Activated gamma-delta T cell treated with anti-CD3 and anti-CD28 coated beads, Interleukin-2, amount 50 U/mL, for 16 hours (primary cell): ENCODE data around the gene PLA2G1B.

ENCODE experiments used
- DNase-seq: peaks from one replicate; pipeline ENCODE4 v3.0.0-alpha.2; 2020; ENCODE audit warnings: low read depth

The PLA2G1B gene

GRCh38 chr12:120327593-120327992 is at the start of gene PLA2G1B:
Gene PLA2G1B, minus strand, starts transcription at chr12:120327779. Its CDS starts 26 bp downstream, at chr12:120327753.
- DNase-seq, result no peak

GRCh38 chr12:120376934-120377572 is 49.5 kb upstream of the PLA2G1B start:
- no peak for DNase-seq

GRCh38 chr12:120376416-120376815 is 48.8 kb upstream of the PLA2G1B start:
- DNase-seq, result no peak

- no peak for DNase-seq
Observed at GRCh38 chr12:120376009-120376408, 48.4 kb upstream of the PLA2G1B start.

DNA sequence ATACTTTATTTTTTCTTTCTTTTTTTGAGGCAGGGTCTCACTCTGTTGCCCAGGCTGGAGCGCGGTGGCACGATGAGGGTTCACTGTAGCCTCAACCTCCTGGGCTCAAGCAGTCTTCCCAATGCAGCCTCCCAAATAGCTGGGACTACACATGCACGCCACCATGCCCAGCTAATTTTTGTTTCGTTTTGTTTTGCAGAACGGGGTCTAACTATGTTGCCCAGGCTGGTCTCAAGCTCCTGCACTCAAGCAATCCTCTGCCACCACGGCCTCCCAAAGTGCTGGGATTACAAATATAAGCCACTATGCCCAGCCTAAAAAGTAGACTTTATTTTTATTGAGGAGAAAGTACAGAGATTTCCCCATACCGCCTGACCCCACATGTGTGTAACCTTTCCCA is 46.1 kb upstream of the PLA2G1B start:
- DNase-seq, result no peak

- DNase-seq, result no peak
Observed at GRCh38 chr12:120370343-120371243, 43.0 kb upstream of the PLA2G1B start.

- DNase-seq, result no peak
Observed at GRCh38 chr12:120369603-120370342, 42.2 kb upstream of the PLA2G1B start.

- no peak for DNase-seq
Observed at GRCh38 chr12:120368789-120369602, 41.4 kb upstream of the PLA2G1B start, which contains the start of gene MSI1. Gene MSI1, minus strand, starts transcription at chr12:120369164. Its CDS starts 73 bp downstream, at chr12:120369091.

GRCh38 chr12:120367924-120368788 is 40.6 kb upstream of the PLA2G1B start:
- no peak for DNase-seq

DNA sequence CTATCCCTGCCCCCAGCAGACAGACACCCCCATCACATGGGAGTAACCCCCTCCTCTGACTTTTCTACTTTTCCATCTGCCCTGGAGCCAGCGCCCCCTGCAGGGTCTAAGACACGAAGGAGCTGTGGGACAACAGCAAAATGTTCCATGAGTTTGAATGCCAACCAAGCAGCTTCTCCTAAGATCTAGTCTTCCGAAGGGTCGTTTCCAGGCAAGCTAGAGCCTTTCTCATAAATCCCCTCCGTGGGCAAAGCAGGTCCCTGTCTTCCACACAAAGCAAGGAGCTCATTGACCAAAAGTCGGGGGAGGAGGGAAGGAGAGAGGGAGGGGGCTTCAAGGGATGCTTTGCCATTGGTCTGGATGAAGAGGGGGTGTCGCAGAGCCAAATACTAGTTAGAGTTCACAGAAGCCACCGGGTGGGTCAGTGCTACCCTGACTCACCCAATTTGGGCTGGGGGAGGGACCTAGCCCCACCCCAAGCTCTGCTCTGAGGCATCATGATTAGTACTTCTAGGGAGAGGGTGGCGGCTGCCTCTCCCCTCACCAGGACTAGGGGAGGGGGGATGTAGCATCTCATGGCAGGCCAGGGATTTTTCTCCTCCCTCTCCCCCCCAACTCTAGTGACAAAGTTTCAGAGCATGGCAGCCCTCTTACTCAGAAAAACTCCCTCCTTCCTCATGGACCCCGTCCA is 39.8 kb upstream of the PLA2G1B start:
- DNase-seq, result no peak

- DNase-seq, result no peak
Observed at GRCh38 chr12:120366845-120367232, 39.3 kb upstream of the PLA2G1B start.

- DNase-seq, result no peak
Observed at GRCh38 chr12:120366341-120366705, 38.7 kb upstream of the PLA2G1B start.

DNA sequence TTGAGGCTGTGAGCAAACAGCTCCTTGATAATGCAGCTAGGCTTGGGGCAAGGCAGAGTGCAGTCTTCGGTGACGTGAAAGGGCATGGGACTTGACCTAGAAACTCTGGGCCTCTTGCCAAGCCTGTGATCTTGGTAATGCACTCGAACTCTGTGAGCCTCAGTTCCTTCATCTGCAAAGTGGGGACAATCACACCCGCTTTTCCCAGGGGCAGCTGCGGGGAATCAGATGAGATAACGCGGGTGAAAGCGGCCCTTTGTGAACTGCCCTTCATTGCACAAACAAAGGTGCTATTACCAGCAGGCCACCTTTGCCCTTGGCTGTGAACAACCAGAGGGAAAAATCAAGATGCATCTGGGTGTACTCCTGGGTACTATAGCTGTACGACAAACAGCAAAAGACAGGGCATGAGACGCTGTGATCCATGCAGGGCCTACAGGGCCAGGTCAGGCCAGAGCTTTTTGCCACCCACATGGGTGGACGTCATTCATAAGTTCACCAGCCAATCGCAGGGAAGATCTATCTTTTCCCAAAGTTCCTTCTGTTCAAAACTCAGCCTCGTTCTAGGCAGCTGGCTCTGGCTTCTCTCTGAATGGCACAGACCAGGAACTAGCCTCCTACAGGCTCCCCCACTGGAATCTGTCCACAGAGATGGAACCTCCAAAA is 38.2 kb upstream of the PLA2G1B start:
- DNase-seq, result no peak

DNA sequence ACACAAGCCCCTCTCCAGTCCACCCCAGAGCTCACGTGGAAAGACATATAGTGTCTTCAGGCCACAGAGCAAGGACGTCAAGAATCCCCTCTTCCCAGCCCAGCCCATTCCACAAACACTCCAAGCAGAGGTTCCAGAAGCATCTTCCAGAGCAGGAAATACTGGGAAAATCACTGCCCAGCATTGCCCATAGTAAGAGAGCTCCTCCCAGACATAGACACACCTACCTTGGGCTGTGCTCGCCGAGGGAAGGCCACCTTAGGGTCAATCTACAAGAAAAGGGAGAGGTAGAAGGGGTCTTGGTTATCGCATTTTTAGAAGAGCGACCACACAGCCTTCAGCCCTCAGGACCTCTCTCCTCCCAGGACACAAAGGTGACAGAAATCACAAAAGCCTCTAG is 36.9 kb upstream of the PLA2G1B start:
- DNase-seq, result no peak

GRCh38 chr12:120363274-120363855 is 35.8 kb upstream of the PLA2G1B start:
- no peak for DNase-seq

DNA sequence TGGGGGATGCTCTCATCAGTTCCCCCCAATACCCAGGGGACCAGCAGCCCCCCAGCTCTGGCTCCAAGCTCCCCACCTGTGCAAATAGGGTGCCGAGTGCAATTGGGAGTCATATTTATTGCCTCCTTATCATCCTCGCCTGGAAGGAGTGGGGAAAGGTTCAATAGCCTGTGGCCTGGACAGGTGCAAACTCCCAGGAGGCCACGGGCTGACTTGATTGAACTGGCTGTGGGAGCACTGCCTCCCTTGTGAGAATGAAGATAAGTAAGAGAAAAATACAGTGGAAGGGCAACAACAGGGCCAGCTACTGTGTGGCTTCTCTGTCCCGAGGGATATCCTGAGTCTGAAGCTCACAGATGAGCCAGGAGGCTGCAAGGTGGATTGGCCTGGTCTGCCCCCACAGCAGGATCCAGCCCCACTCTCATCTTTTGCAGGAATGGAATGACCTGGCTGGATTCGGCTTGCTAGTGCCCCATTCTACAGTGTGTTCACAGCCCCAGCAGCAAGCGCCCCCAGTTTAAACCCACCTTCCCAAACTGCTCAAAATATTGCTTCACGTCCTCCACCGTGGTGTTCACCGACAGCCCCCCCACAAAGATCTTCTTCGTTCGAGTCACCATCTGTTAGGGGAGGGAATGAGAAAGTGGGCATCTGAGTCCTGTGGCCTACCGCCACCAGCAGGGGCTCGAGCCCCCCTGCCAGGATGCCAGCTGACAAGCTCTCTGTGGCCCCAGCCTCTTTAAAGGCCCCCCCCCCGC is 35.1 kb upstream of the PLA2G1B start:
- no peak for DNase-seq

- DNase-seq, result no peak
Observed at GRCh38 chr12:120361506-120362208, 34.1 kb upstream of the PLA2G1B start.

DNA sequence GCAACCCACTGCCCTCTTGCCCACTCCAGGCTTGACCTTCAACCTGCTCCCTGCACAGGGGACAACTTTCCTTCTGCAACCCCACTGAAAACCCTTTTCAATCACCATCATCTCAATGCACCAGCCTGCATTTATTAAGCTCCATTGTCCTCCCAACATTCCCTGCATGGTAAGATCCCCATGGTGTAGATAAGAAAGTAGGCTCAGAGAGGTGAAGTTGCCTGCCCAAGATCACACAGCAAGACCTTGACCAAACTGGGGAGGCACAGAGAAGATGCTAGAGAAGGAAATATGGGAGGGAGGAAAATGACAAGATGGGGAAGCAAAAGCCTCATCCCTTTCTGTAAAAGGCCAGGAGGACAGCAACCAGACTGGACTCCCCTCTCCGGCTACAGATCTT is 31.5 kb upstream of the PLA2G1B start:
- no peak for DNase-seq
